HG02642 (cell line): ENCODE measurements around the gene SNRNP70.
"Not testable (repeated sequence)": the region's sequence is repeated elsewhere in the genome, so short reads cannot be mapped to it uniquely, and the experiment has no call there.

Experiments used
- ATAC-seq: cut with Tn5 transposase; IDR thresholded peaks from one replicate; pipeline ENCODE4 v1.9.1; 2021; ENCODE audit warnings: mild to moderate bottlenecking; ENCODE audit not compliant: unreplicated experiment, poor library complexity

SNRNP70 gene

DNA sequence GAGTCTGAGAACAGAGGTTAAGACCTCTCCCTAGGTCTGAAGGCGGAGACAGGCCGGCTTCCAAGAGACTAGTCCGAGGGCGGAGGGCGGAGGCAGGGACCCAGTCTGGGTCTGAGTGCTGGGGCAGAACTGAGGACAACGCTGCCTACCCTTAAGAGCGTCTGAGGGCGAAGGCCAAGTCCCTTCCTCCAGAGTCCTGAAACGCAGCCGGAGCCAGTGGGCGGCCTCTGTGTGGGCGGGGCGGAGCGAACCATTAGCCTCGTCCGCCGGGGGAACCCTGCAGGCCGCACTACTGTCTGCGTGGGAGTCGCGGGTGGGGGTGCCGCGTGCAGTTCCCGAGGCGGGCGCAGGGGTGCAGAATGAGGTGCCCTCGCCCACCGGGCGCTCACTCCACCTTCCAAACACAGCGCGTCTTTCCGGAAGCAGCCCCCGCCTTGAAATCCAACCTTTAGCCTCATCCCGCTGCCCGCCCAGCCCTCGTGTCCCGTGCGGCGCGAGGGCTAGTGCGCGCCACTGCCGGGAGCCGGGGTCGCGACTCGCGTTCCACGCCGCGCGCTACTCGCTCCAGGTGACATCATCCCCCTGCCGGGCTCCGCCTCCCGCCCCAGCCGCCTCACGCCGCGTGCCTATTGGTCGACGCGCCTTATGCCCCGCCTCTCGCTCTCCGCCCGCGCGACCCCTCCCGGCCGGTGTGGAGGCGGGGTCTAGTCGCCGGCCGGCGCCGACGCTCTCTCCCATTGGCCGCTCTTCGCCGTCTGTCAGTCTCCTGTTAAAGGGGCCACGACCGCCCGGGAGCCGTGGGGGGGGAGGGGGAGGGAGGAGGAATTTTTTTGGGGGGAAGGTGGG is 33.5 kb downstream of the SNRNP70 start, which contains the start of gene C19orf73:
TSS of gene C19orf73 (minus strand) at position 579 of the 846 bp plus-strand sequence. CDS start at position 458, 121 bp downstream.
- ATAC-seq: peak; percentile 83

DNA sequence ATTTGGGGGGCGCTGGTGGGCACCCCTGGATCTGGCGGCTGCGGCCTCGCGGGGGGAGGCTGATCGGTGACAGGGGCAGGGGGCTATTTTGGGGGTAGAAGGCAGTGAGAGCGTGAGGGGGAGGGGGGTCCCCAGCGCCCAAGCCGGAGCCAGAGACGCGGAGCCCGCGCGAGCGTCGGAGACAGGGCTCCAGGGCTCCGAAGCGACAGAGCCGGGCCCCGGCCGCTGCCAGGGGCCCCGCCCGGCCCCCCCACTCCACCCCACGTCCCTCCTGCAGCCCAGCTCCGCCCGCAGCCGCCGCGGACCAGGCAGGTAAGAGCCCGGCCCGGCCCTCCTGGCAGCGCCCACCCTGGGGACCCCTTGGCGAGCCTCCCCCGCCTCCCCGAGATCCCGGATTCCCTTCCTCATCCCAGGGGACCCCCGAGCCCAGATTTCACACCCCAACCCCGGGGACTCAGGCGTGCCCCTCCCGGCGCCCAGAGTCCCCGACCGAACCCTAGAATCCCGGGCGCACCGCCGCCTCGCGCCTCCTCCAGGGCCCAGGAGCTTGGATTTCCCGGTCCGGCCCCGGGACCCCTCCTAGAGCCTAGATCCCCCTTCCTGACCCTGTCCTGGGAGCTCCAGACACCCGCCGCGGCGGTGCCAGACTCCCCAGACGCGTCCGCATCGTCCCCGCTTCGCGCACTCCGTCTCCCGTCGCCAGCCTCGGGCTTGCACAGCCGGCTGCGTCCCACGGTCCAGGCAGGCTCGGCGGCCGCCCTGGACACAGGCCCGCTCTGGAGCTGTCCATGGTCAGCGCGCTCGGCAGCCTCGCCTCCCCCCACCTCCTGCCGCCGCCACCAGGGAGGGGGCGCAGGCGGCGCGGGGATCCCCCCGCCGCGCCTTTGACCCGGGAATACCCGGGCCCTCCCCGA is 34.4 kb downstream of the SNRNP70 start, which contains the start of gene PPFIA3:
TSS of gene PPFIA3 (plus strand) at position 134 of the 914 bp plus-strand sequence. CDS start 8,330 bp downstream, outside the sequence.
- ATAC-seq: no peak

GRCh38 chr19:49120325-49120683 is 35.1 kb downstream of the SNRNP70 start:
- ATAC-seq: no peak

DNA sequence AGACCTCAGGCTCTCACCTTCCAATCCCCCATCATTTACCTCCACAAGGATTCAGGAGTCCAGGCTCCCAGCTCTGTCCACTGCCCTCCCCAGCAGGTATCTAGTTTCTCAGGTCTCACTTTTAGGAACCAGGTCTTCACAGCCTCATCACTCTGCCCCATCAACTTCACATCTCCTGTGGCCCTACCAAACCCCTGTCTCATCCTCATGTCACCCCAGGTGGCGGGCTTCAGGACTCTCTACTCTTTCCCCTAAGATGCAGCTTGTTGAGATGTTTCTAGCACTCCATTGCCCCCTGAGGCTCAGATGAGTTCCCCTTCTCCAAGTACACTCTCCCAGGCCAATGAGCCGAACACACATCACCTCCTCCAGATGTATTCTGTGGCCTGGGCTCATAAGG is 35.6 kb downstream of the SNRNP70 start:
- ATAC-seq: no peak

DNA sequence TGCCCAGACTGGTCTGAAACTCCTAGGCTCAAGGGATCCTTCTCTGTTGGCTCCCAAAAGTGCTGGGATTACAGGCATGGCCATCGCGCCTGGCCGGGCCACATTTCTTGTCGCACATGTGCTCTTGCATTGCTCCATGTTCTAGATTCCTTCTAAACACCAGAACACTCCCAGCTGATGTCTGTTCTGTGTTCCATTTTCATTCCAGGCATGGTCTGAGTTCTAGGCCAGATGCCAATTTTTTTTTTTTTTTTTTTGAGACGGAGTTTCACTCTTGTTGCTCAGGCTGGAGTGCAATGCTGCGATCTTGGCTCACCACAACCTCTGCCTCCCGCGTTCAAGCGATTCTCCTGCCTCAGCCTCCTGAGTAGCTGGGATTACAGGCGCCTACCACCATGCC is 36.6 kb downstream of the SNRNP70 start:
- ATAC-seq: not testable (repeated sequence)

GRCh38 chr19:49123285-49123684 is 38.0 kb downstream of the SNRNP70 start:
- ATAC-seq: not testable (repeated sequence)

DNA sequence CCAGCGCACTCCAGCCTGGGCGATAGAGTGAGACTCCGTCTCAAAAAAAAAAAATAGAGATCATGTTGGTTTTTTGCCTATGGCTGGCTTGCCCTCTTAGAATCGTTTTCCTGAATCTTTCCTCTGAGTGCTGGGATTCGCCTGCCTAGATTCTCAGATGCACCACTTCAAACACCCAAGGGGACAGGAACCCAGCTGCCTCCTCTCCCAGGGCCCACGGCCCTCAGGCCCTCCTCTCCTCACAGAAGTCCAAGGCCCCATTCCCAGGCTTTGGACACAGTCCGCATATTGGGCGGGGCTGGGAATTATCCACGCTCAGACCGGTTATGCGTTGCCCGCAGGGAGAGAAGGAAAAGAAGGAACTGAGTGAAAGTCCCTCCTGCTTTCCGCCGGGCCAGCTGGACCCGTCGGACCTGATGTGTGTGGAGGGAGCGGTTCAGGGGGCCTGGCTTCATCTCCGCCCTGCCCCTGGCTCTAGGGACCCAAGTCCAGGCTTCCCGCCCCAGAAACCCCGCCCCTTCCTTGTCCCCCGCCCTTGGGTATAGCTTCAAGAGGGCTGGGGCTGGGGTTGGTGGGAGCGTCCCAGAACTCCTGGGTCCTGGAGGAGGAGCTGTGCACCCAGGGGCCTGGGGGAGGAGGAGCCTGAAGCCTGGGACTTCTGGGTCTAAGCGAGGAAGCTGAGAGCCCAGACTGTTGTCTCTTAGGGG is 39.9 kb downstream of the SNRNP70 start:
- no peak for ATAC-seq

DNA sequence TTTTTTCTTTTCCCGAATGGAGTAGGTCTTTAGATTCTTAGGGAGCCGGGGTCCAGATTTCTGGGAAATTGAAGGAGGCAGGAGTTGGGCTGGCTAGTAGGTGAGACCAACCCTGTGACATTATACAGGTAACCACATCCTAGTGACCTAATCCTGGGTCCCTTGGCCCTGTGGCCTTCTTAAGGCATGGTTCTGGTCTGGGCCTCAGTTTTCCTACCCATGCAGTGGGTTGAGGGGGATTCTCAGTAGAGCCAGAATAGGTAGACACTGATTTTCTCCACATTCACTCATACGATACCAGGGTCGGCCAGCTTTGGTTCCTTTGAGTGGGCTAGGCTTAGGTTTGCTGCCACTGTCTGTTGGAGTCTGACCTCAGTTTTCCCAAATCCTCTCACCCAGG is 41.3 kb downstream of the SNRNP70 start:
- ATAC-seq: no peak

GRCh38 chr19:49127225-49127624 is 42.0 kb downstream of the SNRNP70 start:
- ATAC-seq: not testable (repeated sequence)

DNA sequence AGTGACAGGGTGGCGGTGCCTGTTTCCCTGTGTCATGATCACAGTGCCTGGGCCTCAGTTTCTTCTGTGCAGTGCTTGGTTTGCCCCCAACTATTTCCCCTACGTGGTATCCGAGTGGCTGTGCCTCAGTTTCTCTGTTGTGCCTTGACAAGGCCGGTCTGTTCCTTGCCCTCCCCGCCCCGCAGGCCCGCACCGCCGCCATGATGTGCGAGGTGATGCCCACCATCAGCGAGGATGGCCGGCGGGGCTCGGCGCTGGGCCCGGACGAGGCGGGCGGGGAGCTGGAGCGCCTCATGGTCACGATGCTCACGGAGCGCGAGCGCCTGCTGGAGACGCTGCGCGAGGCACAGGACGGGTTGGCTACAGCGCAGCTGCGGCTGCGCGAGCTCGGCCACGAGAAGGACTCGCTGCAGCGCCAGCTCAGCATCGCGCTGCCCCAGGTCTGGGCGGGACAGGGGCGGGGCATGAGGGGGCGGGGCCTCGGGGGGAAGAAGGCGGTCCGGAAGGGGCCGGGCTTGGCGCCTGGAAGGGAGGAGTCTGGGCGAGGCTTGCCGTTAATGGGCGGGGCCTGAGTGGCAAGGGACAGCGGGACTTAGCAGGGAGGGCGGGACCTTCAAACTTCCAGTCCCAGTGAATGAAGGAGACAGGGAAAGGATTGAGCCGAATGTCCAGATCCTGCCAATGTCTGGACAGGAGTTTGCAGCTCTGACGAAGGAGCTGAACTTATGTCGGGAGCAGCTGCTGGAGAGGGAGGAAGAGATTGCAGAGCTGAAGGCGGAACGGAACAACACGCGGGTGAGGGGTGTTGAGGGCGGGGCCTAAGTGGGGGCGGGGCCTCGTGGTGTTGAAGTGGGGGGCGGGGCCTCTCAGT is 42.7 kb downstream of the SNRNP70 start:
- peak; percentile 93 for ATAC-seq

DNA sequence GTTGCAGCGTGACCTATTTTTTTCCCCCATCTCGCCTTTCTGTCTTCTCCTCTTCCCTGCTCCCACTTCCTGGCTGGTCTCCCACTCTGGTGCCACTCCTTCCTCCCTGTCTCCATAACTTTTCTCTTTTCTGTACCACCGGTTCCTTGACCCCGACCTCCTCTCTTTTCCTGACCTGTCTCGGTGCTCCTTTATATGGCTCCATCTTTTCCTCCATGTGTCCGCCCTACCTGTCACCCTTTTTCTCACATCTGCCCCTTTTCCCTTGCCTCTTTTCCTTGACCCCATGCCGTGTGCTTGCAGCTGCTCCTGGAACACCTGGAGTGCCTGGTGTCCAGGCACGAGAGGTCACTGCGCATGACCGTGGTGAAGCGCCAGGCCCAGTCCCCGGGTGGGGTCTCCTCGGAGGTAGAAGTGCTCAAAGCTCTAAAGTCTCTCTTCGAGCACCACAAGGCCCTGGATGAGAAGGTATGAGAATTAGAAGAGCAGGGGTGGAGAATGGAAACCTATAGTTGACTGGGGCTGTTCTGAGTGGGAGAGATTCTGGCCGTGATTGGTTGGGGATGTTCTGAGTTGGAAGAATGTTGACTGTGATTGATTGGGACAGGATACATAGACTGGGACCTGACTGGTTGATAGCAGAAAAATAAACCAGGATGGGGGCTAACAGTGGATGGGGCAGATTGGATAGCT is 43.4 kb downstream of the SNRNP70 start:
- no peak for ATAC-seq

DNA sequence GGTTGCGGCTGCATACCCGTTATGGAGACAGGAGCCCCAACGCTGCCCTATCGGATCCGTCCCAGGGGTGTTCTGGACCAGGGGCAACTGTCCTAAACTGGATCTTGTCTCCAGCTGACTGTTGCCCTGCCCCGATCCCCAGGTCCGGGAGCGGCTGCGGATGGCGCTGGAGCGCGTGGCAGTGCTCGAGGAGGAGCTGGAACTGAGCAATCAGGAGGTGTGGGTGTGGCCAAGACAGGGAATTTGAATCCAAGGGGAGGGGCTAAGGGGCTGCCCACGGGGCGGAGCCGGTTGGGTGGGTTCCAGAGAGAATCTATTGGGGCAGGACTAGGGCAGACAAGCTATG is 44.0 kb downstream of the SNRNP70 start:
- no peak for ATAC-seq

DNA sequence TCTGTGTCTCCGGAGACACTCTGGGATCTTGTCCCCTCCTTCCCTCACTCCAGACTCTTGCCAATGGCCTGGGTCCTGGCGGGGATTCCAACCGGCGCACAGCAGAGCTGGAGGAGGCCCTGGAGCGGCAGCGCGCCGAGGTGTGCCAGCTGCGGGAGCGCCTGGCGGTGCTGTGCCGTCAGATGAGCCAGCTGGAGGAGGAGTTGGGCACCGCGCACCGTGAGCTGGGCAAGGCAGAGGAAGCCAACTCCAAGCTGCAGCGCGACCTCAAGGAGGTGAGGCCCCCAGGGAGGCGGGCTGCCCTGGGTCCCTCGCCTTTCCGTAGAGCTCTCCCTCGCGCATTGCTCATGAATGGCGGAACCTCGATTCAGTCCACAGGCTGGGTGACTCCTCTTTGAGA is 45.1 kb downstream of the SNRNP70 start:
- ATAC-seq: no peak

DNA sequence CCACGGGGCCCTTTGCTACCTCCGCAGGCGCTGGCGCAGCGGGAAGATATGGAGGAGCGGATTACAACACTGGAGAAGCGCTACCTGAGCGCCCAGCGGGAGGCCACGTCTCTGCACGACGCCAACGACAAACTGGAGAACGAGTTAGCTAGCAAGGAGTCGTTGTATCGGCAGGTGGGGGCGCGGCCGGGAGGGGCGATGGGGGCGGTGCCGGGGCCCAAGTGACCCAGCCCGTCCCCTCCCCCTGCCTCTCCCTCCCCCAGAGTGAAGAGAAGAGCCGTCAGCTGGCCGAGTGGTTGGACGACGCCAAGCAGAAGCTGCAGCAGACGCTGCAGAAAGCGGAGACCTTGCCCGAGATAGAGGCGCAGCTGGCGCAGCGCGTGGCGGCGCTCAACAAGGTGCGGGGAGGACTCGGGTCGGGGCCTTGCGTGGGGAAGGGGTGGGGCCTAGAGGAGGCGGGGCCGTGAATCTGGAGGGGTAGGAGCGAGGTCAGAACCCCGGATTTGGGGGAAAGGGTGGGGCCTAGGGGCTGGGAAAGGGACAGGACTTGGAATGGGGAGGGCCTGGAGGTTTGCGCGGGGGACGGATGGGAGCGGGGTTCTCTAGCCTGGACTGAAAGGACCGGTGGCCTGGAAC is 47.8 kb downstream of the SNRNP70 start:
- no peak for ATAC-seq

DNA sequence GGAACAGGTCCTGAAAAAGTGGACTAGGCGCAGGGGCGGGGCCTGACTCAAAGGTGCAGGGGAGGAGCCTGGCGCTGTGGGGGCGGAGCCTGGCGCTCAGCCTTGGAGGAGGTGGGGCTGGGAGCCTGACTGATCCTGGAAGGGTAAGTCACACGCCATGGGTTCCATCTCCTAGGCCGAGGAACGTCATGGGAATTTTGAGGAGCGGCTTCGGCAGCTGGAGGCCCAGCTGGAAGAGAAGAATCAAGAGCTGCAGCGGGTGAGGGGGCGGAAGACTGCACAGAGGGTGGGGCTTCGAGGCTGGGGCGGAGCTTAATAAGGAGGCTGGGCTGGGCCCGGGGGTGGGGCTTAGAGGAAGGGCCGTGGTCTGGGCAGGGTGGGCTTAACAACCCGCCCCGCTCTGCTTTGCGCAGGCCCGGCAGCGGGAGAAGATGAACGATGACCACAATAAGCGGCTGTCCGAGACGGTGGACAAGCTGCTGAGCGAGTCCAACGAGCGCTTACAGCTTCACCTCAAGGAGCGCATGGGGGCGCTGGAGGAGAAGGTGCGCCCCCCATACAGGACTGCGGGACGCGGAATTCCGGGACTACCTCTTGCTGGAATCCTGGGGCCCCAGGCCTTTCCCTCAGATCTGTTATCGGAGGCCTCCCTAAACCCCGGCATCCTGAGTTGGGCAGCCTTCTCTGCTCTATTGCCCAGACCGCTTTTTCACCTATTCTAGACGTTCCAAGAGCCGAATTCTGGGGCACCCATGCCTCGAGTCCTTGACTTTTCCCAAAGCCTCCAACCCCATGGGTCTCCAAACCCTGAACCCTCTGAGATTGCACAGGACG is 48.6 kb downstream of the SNRNP70 start:
- no peak for ATAC-seq

- ATAC-seq: no peak
Measured at GRCh38 chr19:49135686-49136085, 50.4 kb downstream of the SNRNP70 start.

- ATAC-seq: no peak
Measured at GRCh38 chr19:49136771-49137171, 51.5 kb downstream of the SNRNP70 start.

GRCh38 chr19:49140951-49141350 is 55.7 kb downstream of the SNRNP70 start:
- no peak for ATAC-seq
